GM19035 (cell line): ENCODE results near the gene C20orf144.

Source experiments
- ATAC-seq: cut with Tn5 transposase; IDR thresholded peaks from one replicate; pipeline ENCODE4 v1.9.1; 2021; ENCODE audit not compliant: unreplicated experiment

Gene C20orf144

DNA sequence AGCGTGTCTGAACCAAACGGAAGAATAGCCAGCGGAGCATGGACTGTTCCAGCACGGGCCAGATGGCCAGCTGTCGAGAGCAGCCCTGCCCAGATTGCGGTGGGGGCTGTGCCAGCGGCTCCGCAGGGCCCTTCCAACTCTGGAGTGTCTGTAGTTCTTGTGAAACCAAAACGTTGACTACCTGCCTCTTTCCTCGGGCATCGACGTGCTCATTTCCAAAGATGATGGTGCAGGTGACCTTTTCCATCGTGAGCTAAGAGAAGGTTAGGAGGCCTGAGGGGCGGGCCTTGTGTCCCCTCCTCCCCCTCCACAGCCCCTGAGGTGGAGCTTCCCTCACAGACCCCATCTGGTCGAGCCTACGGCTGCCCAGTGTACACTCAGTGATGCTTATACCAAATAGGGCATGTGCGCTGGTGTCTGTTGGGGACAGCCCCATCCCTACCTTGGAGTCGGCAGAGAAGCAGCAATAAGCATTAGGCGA is 12.9 kb upstream of the C20orf144 start:
- ATAC-seq, result no peak

DNA sequence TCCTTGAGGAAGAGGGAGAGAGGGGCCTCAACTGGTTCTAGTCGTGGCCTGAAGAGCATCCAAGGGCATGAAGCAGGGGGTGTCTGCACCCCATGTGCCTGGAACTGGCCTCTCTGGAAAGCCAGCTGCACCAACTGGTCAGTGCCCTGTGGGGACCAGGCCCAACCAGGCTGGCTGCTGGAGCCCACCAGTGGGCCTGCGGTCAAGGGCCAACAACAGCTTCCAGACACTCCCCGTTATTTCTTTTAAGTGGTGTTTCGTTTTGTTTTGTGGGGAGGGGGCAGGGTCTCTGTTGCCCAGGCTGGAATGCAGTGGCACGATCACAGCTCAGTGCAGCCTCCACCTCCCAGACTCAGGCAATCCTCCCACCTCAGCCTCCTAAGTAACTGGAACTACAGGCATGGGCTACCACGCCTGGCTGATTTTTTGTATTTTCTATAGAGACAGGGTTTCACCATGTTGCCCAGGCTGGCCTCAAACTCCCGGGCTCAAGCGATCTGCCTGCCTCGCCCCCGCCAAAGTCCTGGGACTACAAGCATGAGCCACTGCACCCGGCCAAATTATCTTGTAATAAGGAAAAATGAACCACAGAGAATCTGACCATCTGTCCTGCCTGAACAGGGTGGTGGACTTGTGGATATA is 11.9 kb upstream of the C20orf144 start:
- no peak for ATAC-seq

DNA sequence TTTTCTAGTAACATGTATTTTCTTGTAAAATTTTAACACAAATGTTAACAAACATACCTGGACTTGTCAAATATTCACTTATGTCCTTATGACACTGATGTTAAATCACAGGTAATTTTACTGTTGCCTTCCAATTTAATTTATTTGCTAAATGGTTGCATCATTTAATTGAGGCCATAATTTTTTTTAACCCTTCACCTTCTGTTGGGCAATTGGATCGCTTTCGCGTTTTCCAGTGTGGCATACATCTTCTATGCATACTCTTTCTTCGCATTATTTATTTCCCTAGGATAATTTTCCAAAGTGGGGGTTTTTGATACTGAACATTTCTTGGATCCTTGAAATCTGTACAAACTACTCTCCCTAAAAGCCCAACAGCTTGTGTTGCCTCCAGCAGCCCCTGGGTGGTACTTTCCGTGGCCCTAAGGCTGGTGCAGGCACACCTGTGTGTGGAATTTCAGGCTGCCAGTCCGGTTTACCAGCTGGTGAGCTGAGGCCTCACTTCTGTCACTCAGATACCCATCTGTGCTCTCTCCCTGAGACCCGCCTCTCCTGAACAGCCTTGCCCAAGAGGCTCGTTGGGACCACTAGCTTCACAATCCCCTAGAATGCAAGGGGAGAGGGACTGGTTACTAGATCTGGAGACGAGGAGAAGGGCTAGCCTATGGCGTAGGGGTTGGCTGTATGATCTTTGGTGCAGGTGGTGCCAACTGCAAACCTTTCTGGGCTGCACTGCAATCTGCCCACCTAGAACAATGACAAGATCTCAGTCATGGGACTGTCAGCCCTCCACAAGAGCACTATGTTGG is 11.2 kb upstream of the C20orf144 start:
- no peak for ATAC-seq

DNA sequence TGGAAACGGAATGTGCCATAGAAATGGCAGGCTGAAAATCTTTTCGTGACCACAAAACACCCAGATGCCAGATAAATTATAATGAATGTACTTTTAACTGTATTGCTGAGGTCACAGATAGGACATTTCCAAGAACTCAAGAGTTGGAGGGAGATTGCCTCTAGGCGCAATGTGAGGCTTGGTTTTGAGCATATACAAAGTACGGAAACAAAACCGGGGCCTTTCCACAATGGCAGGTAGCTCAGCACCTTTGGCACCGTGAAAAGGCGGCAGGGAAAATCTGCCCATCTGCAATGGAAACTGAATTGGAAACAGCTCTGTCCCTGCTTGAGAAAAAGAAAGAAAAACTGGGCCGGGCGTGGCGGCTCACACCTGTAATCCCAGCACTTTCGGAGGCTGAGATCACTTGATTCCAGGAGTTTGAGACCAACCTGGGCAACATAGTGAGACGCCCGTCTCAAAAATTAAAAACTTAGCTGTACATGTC is 10.5 kb upstream of the C20orf144 start:
- ATAC-seq, result no peak

DNA sequence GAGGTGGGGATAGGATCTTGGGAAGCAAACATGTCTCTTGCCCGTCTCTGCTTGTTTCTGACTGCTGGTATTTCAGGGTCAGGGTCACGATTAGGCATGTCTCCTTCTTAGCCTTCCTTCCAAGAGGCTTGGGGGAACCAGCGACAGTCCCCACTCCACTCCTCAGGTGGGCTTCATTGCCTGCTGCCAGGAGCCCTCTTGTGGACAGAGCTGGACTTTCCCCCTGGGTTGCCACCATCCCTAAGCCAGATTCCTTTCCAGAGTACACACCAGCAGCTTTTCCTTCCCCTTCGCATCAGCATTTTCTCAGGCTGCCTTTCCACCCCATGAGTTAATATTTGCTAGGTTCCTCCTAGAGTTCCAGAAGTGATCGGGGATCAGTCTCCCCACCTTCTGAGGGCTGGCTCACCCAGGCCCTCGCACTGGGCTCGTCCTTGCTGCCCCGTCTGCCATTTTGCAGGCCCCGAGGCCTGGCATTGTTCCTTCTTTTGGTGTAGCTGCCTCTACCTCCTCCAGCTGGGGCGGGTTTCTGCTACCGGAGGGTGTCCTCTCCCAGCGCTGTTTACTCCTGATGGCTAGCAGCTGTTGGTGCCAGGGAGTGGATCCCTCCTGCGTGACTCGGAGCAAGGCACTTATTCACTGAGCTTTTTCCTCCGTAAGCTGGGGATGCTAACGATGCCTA is 8.8 kb upstream of the C20orf144 start:
- ATAC-seq, result no peak

DNA sequence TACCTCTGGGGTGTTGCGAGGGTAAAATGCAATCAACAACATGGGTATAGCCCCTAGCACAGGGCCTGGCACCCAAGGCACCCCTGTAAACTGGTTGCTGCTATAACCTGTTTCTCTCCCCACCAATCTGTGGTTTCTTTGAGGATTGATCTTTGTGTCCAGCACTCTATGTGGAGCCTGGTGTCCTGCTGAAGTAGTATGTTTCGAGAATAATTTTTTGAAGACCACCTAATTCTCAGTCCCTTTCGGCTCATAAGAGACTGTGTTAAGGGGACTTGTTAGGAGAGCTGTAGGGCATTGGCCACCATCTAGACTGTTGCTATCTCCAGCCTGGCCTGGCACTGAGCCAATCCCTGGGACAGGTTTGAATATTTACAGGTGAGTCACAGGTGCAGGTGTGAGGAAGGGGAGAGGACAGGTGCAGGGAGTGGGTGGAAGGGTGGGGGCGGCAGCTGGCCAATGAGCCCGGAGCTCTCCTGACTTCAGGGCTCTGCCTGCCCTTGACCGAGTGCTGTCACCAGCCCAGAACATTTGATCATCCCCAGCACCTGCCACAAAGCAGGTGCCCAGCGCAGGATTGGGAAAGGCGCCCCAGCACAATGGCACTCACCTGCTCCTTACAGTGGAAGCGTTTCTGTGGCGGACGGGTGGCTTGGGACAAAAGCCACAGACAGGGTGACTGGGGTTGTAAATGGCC is 8.1 kb upstream of the C20orf144 start:
- ATAC-seq, result no peak

DNA sequence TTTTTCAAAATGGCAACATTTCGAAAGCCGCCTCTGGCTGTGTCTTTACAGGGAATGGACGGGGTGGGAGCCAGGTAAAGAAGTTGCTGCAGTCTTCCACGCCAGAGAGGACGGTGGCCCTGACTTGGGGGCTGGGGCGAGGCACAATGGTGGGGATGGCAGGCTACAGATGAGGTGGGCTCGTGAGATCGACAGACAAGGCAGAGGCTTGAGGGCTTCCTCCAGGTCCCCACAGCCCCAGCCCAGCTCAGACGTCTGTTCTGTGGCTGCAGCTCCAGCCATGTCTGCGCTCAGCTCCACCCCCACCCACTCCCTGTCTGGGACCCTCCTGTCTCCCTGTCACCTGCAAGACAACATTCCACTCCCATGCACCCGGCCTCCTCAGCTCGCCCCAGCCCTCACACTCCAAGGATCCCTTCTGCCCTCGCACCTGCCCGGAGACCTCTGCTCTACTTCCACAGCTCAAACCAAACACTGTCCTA is 7.4 kb upstream of the C20orf144 start:
- ATAC-seq, result no peak

DNA sequence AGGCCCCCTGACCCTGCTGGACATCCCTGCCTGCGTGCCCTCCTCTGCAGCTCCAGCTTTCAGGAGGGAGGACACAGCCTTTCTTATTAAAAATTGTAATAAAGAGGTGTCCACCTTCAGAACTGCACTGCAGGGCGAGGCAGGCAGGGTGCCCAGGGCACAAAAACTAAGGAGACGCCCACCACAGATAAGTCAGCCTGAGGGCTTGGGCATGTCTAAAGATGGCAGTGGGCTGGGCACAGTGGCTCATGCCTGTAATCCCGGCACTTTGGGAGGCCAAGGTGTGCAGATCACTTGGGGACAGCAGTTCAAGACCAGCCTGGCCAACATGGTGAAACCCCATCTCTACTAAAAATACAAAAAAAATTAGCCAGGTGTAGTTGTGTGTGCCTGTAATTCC is 7.0 kb upstream of the C20orf144 start:
- ATAC-seq, result no peak

DNA sequence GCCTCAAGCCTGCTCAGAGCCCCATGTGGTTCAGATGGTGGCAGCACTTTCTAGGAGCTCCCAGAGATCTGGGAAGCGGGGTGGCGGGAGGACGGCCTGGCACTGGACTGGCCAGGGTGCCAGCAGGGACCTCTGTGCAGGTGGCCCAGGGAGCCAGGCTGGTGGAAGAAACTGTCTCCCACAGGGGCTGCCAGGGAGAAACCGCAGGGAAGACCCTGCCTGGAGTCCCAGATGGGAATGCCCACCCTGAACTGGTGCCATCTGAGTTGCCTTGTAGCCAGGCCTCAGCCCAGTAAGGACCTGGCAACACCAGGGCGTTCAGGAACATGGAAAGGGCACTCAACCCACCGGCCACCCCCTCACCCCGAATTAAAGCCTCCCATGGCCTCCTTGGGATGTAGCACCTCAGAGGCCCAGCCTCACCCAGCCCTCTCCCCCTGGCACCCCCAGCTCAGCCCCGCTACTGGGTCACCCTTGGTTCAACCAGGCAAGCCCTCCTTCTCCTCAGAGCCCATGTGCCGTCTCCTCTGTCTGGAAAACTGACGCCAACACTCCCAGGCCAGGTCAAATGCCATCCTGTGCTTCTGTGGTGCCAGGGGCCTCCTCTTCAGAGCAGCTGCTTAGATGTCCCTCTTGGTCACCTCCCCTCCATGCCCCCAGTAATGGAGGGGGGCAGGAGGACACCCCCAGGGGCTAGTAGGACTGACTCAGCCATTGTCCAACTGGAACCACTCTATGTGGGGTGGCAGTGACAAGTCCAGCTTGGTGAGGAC is 5.9 kb upstream of the C20orf144 start:
- no peak for ATAC-seq

DNA sequence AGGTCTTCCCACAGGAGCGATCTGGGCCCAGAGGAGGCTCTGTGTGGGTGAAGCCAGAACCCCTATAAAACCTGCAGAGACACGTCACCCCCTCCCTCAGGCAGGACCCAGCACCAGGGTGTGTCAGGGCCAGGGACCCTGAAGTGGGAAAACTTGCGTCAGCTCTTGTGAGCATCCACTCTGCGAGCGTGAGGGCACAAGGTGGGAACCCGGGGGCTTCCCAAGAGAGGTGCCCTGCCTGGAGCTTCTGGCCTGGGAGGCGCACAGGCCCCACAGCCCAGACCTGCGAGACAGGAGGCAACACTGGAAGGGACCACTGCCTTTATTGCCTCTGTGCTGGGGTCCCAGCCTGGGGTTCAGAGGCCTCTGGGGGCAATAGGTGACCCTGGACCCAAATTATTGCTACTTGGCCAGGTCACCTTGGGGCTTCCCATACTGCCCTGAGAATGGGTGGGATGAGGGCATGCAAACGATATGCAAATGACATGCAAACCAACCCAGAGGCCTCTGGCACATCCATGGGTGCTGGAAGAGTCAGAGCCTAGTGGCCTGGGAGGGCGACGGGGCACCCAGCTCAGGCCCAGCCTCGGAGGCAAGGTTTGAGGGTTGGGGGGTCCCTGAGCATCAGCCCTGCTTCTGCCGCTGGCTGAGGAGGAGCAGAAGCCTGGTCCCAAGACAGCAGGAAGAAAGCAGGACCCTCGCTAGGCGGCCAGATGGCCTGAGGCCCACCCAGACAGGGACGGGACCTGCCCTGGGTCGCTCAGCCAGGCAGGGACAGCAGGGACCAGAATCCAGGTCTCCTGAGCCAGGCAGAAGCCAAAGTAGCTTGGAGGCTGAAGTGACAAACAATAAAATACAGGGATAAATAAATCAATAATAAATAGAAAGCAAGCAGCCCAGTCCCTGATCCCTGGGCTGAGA is 5.1 kb upstream of the C20orf144 start:
- ATAC-seq, result no peak

DNA sequence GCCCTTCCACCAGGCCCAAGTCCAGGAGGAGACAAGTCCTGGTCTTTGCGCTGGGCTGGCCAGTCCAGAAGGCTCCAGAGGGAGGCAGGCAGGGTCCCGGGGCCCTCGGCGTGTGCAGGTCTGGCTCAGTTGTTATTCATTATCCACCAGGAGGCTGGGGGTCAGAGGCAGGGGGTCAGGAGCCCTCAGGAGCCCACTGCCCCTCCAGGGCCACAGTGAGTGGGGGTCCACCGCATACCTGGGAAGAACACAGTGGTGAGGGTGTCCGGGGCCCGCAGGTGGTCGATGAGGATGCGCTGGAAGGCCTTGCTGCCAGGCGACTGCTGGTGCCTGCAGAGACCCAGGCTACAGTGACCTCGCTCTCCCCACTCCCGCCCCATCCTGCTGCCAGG is 4.4 kb upstream of the C20orf144 start:
- no peak for ATAC-seq

DNA sequence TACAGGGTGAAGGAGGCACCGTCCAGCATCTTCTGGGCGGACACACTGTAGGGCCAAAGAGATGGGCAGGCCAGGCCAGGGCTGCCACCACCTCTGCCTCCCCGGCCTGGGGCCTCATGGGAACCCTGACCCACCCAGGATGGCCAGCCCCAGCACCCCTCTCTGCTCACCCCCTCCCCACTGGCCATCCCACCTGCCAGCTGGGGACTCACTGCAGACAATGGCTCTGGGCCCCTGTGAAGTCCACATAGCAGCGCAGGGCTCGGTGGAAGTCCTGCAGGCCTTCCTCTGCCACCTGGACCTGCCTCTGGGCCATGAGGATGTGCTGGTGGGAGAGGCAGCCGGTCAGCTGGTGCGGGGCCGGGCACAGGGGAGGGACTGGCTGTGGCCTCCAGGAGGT is 3.6 kb upstream of the C20orf144 start:
- ATAC-seq, result no peak

DNA sequence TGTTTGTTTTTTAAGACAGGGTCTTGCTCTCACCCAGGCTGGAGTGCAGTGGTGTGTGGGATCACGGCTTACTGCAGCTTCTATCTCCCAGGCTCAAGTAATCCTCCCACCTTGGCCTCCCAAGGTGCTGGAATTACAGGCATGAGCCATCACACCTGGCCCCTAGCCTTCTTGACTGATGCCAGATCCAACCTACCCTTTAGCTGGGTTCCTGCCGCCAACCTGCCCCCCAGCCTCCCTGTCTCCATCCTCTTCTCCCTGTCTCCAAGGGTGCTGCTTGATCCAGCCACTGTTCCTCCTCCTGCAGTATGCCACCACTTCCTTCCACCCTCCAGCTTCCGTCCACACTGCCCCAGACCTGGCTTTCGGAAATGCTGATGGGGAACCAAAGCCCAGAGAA is 3.2 kb upstream of the C20orf144 start:
- ATAC-seq, result no peak

DNA sequence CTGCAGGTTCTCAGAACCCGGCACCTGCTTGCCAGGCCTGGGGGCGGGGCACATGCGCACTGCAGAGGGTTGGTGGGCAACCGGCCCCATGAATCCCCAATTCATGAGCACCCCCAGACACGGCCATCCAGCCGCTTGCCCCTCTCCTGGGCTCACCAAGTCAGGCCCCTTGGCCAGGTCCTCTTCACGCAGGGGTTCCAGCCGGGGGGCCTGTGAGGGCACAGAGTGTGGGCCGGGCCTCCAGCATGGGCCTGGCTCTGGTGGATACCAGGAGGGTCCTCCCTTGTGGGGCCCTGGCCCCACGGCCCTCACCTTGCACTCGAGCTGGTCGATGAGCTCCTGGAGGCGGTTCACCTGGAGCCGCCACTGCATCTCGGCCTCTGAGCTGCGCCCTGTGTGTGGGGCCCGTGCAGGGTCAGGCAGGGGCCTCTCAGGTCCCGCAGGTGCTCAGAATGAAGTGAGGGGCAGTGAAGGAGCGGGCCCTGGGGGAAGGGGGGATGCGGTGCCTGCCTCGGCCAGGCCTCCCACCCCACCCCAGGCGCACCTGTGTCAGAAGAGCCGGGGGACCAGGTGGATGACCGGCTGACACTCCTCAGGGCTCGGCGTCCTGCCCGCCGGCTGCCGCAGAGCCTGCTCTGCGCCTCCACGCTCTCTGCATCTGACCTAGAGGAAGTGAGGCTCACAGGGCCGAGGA is 2.6 kb upstream of the C20orf144 start:
- ATAC-seq, result no peak

DNA sequence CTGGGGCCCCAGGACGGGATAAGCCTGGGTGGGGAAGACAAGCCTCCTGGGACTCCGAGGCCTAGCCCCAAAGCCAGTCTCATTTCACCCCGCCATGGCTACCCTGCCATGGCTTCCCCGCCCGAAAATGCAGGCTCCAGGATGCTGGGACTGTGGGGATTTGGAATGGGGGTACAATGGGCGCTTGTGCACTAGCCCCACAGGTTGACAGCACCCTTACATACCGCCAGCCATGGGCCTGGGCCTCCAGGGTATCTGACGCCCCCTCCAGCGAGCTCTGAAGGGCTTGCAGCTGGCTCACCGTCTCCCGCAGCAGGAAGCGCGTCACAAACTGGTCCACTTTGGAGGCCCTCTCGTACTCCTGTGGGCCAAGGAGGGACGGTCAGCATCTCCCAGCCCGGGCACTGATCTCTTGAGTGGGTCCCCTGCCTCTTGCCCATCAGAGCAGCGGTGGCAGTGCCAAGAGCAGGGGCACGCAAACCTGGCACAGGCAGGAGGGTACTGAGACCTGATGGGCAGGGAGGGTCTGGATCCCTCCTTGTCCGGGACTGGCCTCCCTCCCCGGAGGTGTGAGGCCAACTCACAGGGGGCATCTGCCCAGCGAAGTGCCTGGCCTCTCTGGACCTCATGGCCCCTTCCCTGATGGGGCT is 2.0 kb upstream of the C20orf144 start:
- no peak for ATAC-seq

DNA sequence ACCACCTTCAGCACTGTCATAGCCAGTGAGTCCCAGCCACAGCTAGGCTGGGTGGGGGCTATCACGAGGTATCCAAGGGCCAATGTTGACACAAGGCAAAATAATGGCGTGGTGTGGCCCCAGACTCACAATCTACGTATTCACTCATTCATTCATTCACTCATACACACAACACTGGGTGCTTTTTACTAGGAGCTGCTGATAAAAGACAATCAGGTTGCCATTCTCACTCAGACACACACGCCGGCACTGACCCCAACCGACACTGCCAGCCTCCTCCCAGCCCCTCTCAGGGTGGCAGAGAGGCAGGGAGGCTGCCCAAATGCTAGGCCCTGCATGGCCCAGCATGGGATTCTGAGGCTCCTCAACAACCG is 1.5 kb upstream of the C20orf144 start:
- ATAC-seq, result no peak

DNA sequence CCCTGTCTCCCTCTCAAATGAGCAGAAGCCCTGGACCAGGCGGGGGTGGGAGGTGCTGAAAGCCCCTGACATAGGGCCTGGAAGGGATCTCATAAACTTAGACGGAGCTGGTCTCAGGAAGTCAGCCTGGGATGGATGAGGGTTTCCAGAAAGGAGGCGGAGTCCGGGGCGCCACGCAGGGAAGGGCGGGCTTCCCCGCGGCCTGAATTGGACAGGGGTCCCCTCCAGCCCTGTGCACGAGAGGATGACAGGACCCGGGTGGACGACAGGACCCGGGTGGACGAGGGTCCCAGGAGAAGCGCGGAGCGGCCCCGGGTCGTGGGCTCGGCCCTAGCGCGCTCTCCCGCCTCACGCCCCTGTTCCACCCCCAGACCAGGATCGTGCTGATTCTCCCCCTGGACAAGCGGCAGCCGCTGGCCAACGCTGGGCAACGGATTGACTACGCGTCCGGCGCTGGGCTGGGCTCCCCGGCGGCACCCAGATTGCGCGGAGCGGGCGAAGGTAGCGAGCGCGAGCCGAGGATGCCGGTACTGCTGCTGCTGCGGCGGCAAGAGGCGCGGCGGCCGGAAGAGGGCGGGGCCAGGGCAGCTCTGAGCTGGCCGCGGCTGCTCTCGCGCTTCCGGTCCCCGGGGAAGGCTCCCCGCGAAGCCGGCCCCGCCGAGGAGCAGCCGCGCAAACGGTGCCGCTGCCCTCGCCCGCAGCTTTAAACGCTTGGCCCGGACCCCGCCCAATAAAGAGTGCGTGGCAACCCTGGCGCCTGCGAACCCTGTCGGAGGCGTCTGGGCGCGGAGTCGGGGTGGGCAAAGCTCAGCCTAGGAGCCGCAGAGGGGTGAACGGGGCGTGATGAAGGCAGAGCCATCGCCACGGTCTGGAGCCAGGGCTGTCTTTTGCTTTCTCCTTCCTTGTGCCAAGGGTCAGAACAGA is 1.3 kb downstream of the C20orf144 start:
- peak; percentile 41 for ATAC-seq
